ENCODE data around the gene MTRF1.

- TF ChIP-seq CTCF (IDR thresholded peaks at IDR 0.05), result no peak
- no peak for TF ChIP-seq POLR2A (IDR thresholded peaks at IDR 0.05)
Observed at GRCh38 chr13:41291246-41291645, 27.9 kb upstream of the MTRF1 start.

Measured in right lobe of liver (tissue), 4 donors.